Right ventricle myocardium inferior (tissue), 1 donor: Measurements from ENCODE around the gene SLC30A1. TPM values are rescaled to one million over a fixed set of nuclear protein-coding genes. Genes with fewer than 3 reads are reported as not detected.
A peak's percentile ranks its signal among the peaks of the same experiment; 100 is the strongest.

Experiments used
- ATAC-seq: fragments of 200-7000 bp; cut with Tn5 transposase; one replicate; pipeline ENCODE4 v1.9.1; 2020; ENCODE audit warnings: mild to moderate bottlenecking, moderate library complexity
- DNase-seq: peaks from one replicate; pipeline ENCODE4 v3.0.0; 2021; ENCODE audit errors: missing footprints
- intact Hi-C: fragments of 100-400 bp; cut with DNase I; formaldehyde crosslinking; loops from one replicate; pipeline ENCODE4 v1.11.0; 2022
- total RNA-seq: library from RNA; stranded (reverse); fragmentation: NEBNext Ultra II Directional; extraction: Animal tissue kit (Norgen Biotek cat#: 25700); gene quantifications from one replicate; pipeline ENCODE4 v1.2.1, GENCODE V29; 2021
- donor health status: DM: no; HTN: yes; CAD: no; lungs with severe emphysema.

The SLC30A1 gene
- total RNA-seq, 1 donor from 2014 or later = 11.5 TPM

DNA sequence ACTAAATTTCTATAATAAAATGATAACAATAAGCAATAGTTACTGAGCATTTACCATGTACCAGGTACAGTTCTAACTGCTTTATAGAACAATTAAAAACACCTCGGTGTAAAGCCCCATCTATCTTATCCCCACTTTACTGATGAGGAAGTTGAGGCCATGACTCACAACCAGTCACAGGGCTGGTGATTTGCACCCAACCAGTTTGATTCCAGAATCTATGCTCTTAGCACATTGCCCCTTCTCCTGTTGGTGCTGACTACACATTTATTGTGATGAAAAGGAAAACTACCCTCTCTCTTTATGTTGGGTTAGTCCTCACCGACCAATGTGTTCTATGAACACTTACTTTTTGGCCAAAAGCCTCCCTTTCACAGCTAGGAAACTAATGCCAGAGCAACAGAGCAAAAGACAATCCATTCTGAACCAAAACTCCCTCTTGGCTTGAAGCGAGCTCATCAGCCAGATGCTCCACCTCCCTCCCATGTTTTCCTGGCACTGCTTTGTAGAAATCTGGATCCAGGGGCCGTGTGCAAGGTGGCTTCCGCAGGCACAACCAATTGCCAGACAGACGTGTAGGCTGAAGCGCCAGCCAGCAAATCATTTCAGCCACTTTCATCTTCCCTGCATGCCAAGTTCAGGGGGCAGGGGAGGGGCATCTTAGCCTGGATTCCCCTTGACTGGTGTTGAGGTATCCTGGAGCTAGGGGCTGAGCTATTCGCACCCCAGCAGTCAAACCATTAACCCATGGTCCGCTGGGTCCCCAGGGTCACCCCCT, 32.0 kb upstream of the SLC30A1 start:
- intact Hi-C loops = no loop called here
- DNase-seq = no peak
- peak; percentile 45 for ATAC-seq

GRCh38 chr1:211609120-211610024, 30.4 kb upstream of the SLC30A1 start:
- intact Hi-C loops = no loop called here
- DNase-seq = no peak
- ATAC-seq = no peak

DNA sequence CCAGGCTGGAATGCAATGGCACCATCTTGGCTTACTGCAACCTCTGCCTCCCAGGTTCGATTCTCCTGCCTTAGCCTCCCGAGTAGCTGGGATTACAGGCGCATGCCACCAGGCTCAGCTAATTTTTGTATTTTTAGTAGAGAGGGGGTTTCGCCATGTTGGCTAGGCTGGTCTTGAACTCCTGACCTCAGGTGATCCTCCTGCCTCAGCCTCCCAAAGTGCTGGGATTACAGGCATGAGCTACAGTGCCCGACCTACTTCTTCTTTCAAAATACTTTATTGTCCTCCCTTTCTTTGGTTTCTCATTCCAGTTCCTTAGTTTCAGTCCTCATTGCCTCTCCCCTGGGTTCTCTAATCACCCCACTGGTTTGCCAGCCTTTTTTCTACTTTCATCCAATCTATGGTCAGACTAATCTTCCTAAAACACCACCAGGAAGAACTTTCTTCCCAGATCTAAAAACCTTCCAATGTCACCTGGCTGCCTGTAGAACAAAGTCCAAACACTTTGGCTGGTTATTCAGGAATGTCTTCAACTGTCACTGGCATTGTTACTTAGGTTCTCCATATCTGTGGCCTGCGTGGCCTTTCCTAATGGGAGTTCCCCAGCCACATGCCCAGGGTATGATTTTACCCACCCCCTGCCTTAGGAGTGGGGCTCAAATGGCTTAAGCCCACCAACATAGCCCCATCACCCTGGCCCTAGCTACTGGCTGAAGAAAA, 29.0 kb upstream of the SLC30A1 start:
- ATAC-seq (no peak), DNase-seq (no peak)
- intact Hi-C loops = no loop called here

GRCh38 chr1:211606914-211607753, 28.2 kb upstream of the SLC30A1 start:
- DNase-seq (peak; percentile 81), ATAC-seq (peak; percentile 61)
- intact Hi-C loops = no loop called here

DNA sequence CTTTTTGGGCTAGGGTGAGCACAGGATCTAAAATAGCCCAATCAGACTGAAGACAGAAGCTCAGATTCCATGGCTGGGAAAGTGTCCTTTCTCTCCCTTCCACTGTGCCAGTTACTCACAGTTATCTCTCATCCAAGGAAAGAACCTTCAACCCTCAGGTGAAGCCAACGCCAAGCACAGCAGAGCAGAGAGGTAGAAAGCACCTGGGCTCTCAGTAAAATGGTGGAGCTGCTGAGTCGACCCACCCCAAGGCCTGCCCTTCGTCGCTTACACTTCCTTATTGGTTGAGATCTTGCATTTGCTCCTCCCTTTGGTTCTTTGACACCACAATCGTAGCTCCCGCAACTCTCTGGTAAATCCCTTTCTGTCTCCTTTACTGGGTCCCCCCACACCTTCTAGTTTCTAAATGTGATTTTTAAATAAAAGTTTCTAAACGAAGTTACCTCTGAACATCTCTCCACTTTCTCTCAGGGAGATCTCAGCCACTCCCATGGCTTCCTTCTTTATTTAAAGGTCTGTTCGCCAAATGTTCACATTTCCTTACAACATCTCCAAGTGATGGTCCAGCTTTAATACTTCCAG, 27.5 kb upstream of the SLC30A1 start:
- no peak for DNase-seq
- ATAC-seq = no peak
- intact Hi-C loops = no loop called here

- ATAC-seq (no peak), DNase-seq (no peak)
- intact Hi-C loops = no loop called here
Observed at GRCh38 chr1:211605603-211606331, 26.8 kb upstream of the SLC30A1 start.

DNA sequence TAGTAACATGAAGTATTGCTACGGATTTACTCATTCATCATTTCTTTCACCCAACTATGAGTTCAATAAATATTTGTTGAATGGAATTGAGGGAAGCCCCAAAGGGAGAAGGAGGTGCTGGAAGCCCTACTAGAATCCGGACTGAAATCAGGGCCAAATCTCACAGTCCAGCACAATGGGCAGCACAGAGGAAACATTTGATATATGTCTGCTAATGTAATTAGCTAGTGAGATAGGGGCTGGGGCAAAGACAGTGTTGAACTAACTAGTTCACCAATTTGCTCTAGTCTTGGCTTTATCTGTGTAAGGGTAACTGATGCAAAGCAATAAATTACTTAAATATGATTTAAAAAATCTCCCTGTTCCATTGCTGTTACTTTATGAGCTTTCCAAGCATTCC, 26.1 kb upstream of the SLC30A1 start:
- ATAC-seq = no peak
- no peak for DNase-seq
- intact Hi-C loops = no loop called here

- intact Hi-C loops = no loop called here
- no peak for ATAC-seq
- no peak for DNase-seq
Observed at GRCh38 chr1:211604548-211604947, 25.6 kb upstream of the SLC30A1 start.

GRCh38 chr1:211603713-211604112, 24.8 kb upstream of the SLC30A1 start:
- DNase-seq (no peak), ATAC-seq (no peak)
- intact Hi-C loops = no loop called here

- intact Hi-C loops = no loop called here
- ATAC-seq = no peak
- DNase-seq = no peak
Observed at GRCh38 chr1:211603191-211603701, 24.3 kb upstream of the SLC30A1 start.

DNA sequence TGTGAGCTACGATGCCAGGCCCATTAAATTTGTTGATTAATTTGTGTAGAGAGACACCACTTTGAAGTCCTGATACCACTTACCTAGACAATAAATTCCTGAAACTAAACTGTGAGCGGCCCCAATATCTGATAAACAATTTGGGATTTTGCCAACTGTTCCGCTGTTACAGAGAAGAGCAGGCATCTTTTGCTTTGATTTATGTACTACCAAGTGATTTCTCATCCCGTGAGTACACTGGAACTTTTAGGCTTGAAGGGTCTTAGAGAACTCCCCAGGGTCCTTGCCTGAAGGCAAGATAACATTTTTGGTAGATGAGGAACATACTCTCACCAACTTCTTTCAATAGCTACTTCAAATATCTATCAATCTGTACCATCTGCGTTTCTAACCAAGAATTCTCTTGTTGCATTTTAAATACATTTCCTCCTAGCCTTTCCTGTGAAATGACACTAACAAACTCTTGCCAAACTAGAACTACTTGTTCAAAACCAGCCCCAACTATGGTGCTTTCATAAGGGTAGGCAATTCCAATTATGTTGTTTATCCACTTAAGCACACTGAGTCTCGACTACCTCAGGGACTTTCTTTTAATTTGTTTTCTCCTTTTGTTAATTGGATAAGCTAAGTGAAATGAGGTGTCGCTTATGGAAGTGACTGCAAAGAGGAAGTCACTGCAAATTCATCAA, 23.2 kb upstream of the SLC30A1 start:
- intact Hi-C loops = no loop called here
- no peak for DNase-seq

DNA sequence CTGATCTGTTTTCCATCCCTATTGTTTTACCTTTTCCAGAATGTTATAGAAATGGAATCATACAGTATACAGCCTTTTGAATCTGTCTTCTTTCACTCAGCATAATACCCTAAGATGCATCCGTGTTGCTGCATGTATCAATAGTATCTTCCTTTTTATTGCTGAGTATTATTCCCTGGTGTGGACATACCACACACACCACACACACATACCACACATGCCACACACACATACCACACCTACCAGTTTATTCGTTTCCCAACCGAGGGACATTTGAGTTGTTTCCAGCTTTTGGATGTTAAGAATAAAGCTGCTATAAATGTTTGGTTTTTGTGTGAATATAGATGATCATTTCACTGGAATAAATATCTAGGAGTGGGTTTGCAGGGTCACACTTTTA, 22.2 kb upstream of the SLC30A1 start:
- intact Hi-C loops = no loop called here
- DNase-seq = no peak
- no peak for ATAC-seq

More for the DNA sequence above, 23.2 kb upstream of the SLC30A1 start:
- no peak for ATAC-seq

DNA sequence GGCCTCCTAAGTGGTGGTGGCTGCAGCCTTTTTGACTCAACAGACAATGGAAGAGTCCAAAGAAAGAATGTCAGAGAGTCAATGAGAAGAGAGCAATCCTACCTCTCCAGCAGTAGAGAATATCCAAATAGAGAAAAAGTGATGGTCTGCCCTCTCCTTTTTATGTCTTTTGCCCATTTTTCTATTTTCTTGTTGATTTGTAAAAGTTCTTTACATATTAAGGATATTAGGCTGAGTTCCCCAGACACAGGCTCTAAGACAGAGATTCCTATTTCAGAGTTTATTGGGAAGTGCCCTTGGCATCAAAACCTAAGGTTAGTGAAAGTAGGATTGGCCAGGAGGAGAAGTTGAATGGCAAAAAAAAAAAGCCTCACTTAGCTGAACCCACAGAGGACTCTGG, 20.3 kb upstream of the SLC30A1 start:
- DNase-seq = no peak
- intact Hi-C loops = no loop called here
- no peak for ATAC-seq

DNA sequence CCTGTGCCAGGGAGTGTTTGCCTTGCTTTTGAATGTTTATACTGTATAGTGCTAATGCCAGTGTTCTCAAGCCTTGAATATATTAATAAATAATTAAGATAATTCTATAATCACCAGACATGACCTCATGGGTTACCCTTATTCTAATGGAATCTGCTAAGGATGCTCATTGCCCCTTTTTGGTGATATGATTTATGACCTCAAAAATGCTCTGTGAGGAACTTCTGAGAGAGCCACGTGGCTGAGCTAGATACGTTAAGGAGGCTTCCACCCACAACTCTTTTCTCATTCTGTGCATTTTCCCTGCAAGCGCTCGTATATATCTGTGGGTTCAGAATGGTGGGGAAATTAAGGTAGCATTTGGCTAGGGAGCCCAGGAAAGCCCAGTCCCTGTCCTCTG, 19.6 kb upstream of the SLC30A1 start:
- intact Hi-C loops = no loop called here
- no peak for ATAC-seq

DNA sequence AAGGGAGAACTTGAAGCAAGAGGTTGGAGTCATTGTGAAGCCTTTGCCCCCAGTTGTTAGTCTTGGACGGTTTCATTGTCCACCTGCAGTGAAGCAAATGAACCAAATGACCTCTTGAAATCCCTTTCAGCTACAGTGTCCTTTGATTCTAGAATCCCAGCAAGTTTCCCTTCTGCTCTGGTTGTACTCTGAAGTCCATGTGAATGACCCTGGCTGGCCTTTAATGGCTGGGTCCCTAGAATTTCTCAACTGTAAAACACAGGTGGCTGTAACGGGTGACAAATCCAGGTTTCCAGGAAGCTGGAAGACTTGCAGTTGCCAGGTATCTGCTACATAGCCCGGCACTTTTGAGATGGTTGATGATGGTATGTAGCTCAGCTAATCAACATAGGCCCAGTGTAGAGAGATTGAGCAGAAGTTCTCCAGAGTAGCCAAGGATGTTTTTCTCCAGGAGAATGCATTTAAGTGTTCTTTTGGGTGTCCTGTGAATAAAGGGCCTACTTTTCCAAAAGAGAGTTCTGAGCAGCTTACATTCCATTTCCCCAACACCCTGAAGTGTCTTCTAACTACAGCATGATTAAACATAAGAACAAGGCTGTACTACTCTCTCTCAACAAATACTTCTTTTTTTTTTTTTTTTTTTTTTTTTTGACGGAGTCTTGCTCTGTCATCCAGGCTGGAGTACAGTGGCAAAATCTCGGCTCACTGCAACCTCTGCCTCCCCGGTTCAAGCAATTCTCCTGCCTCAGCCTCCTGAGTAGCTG, 17.6 kb upstream of the SLC30A1 start:
- intact Hi-C loops = no loop called here
- DNase-seq = no peak
- no peak for ATAC-seq

More for the DNA sequence above, 19.6 kb upstream of the SLC30A1 start:
- no peak for DNase-seq

GRCh38 chr1:211595419-211595818, 16.5 kb upstream of the SLC30A1 start:
- no peak for ATAC-seq
- intact Hi-C loops = no loop called here
- DNase-seq = no peak
